Activated naive CD4-positive, alpha-beta T cell (primary cell): ENCODE data around the gene MEPCE.

Experiments used
- DNase-seq, 4 experiments: peaks; one replicate each; lab custom pipeline; 2025; lab: John Stamatoyannopoulos, UW

MEPCE gene

GRCh38 chr7:100406767-100407166, 22.9 kb upstream of the MEPCE start:
- no peak for DNase-seq

- DNase-seq, result no peak
Measured at GRCh38 chr7:100407285-100408180, 22.1 kb upstream of the MEPCE start.

- no peak for DNase-seq
Measured at GRCh38 chr7:100411101-100411500, 18.5 kb upstream of the MEPCE start.

GRCh38 chr7:100413346-100413745, 16.3 kb upstream of the MEPCE start:
- no peak for DNase-seq

GRCh38 chr7:100413889-100414288, 15.7 kb upstream of the MEPCE start:
- no peak for DNase-seq

- no peak for DNase-seq
Measured at GRCh38 chr7:100415448-100415847, 14.2 kb upstream of the MEPCE start.

GRCh38 chr7:100418930-100419659, 10.5 kb upstream of the MEPCE start:
- no peak for DNase-seq

GRCh38 chr7:100419660-100420226, 9.9 kb upstream of the MEPCE start:
- DNase-seq, result no peak

- DNase-seq, result no peak
Measured at GRCh38 chr7:100423315-100423714, 6.3 kb upstream of the MEPCE start.

GRCh38 chr7:100425347-100425746, 4.3 kb upstream of the MEPCE start:
- no peak for DNase-seq

GRCh38 chr7:100426516-100426915, 3.1 kb upstream of the MEPCE start:
- no peak for DNase-seq

- DNase-seq, result no peak
Measured at GRCh38 chr7:100427762-100428198, 1.9 kb upstream of the MEPCE start.

- peak; percentile 89 to 97 (median 94) for DNase-seq
Measured at GRCh38 chr7:100428199-100428966, 1.2 kb upstream of the MEPCE start, which contains the start of gene ZCWPW1. Gene ZCWPW1, minus strand, starts transcription at chr7:100428703. Its CDS starts 8,054 bp downstream, at chr7:100420649.

- DNase-seq, result peak; percentile 99 to 100 (median 100)
Measured at GRCh38 chr7:100428967-100429636, 529 bp upstream of the MEPCE start.

- DNase-seq, result peak in 2 of 4 experiments; percentile 20 to 29
Measured at GRCh38 chr7:100430493-100431285, 1.1 kb downstream of the MEPCE start.

GRCh38 chr7:100431286-100431735, 1.7 kb downstream of the MEPCE start:
- no peak for DNase-seq

GRCh38 chr7:100432053-100432452, 2.4 kb downstream of the MEPCE start:
- no peak for DNase-seq

GRCh38 chr7:100432621-100433275, 3.1 kb downstream of the MEPCE start:
- no peak for DNase-seq

GRCh38 chr7:100433276-100433591, 3.6 kb downstream of the MEPCE start:
- DNase-seq, result no peak
